Hematopoietic multipotent progenitor cell treated with erythropoietin and hydrocortisone succinate and interleukin-3 and kit ligand, for 4 days (in vitro differentiated cells): Measurements from ENCODE around the gene MS4A2.
"Not testable (repeated sequence)": the region's sequence is repeated elsewhere in the genome, so short reads cannot be mapped to it uniquely, and the experiment has no call there.

Source experiments
- DNase-seq: peaks from one replicate; pipeline ENCODE4 v3.0.0-alpha.2; 2015

Gene MS4A2

DNA sequence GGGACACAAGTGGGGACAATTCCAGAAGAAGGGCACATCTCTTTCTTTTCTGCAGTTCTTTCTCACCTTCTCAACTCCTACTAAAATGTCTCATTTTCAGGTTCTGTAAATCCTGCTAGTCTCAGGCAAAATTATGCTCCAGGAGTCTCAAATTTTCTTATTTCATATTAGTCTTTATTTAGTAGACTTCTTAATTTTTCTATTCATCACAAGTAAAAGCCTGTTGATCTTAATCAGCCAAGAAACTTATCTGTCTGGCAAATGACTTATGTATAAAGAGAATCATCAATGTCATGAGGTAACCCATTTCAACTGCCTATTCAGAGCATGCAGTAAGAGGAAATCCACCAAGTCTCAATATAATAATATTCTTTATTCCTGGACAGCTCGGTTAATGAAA is at the start of gene MS4A2:
MS4A2 (plus strand) TSS at position 301 of the 400 bp plus-strand sequence. CDS start 102 bp downstream, outside the sequence.
- DNase-seq: no peak

DNA sequence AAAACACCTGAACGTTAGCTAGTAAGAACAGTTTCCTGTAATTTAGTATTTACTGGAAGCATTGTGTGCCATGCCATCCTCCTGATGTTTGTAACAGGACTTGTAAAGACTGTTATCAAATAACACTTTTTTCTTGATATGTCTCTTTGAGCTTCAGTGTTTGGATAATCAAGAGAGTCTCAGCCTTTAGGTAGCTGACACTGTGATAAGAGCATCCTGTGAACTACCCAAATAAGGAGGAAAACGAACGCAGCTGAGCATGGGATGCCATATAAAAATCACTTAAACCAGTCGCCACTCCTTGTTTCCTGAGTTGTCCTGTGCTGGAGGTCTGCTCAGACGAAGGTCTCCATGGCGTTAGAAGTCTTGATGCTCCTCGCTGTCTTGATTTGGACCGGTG is 48.4 kb upstream of the MS4A2 start, which contains the start of gene OOSP2:
OOSP2 (plus strand) TSS at position 301 of the 400 bp plus-strand sequence; CDS start at position 352, 51 bp downstream.
- DNase-seq: no peak

DNA sequence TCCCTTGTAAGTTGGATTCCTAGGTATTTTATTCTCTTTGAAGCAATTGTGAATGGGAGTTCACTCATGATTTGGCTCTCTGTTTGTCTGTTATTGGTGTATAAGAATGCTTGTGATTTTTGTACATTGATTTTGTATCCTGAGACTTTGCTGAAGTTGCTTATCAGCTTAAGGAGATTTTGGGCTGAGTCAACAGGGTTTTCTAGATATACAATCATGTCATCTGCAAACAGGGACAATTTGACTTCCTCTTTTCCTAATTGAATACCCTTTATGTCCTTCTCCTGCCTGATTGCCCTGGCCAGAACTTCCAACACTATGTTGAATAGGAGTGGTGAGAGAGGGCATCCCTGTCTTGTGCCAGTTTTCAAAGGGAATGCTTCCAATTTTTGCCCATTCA is 38.0 kb upstream of the MS4A2 start:
- DNase-seq: not testable (repeated sequence)

DNA sequence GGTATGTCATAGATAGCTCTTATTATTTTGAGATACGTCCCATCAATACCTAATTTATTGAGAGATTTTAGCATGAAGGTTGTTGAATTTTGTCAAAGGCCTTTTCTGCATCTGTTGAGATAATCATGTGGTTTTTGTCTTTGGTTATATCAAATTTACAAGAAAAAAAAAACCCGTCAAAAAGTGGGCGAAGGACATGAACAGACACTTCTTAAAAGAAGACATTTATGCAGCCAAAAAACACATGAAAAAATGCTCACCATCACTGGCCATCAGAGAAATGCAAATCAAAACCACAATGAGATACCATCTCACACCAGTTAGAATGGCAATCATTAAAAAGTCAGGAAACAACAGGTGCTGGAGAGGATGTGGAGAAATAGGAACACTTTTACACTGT is 37.6 kb upstream of the MS4A2 start:
- DNase-seq: not testable (repeated sequence)

DNA sequence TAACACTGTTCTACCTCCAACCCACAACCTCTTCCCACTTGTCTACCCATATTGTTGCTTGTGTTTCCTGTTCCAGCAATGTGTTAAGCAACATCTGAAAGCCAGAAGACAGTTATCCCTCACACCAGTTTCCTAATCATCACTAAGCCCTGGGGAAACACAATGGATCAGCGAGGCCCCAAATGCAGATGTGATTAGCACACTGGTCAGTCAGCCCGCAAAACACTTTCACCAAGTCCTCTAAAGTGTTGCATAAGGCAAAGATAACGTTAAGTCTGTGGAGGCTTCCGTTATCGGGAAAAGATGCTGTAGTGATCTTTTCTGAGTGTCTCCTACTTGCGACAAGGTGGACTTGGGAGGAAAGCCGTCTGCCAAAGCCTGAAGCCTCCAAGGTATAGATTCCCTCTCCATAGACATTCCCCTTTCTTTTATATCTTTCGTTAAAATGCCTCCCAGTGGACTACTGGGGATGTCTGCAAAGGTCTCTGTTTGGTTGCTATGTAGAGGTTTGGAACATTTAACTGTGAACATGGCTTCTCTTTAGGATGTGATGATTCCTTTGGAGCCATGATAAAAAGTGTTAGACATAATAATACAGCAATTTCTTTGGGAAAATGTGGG is 32.0 kb upstream of the MS4A2 start, which contains the start of gene MS4A3:
MS4A3 (plus strand) TSS at position 317 of the 621 bp plus-strand sequence. CDS start 4,496 bp downstream, outside the sequence.
- DNase-seq: peak; percentile 83

DNA sequence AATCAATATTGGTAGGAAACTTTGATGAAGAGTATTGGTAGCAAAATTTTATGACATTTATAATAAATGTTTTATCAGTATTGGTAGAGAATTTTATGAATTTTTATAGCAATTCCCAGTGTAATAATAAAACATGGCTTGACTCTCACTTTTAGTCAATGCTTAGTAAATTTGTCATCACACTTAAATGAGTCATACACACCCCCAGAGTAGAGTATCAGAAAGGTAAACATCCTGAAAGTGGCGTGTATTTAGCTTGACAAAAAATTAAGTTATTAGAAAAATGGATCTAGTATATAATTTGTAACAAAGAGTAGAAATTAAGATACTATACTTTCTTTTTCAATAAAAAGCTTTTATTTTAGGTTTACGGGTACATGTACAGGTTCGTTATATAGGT is 29.4 kb upstream of the MS4A2 start:
- no peak for DNase-seq

DNA sequence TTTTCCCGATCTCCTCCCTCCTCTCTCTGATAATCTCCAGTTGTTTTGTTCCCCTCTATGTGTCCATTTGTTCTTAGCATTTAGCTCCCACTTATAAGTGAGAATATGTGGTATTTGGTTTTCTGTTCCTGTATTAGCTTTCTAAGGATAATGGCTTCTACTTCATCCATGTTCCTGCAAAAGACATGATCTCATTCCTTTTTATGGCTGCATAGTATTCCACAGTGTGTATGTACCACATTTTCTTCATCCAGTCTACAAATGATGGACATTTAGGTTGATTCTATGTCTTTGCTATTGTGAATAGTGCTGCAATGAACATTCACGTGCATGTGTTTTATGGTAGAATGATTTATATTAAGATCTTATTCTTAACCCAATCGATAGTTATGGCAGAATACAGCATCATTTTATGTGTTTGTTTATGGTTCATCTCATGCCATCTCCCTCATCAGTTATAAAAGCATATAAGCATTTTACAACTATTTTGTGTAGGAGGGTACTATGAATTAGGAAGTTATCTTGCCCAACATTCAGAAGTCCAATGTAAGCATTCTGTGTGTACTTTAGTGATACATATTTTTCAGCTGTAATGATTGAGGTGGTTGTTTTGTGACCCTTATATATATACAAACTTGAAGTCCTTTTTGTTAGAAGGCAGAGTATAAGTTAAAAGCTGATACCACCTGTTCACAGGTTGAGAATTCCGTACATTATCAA is 28.8 kb upstream of the MS4A2 start:
- no peak for DNase-seq

DNA sequence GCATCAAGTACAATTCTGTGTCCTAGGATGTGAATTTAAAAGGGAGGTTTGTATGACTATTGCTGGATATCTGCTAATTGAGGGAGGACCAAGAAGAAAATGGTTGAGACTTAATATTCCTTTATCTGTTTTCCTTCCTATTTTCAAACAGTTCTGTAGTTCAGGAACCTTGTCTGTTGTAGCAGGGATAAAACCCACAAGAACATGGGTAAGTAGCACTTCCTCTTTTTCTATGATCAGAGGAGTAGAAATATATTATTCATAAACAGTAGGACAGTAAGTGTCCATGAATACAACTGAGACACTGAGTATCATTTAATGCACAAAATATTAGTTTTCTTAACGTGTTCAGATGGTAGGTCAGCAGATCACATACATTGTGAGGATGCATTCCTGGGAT is 24.4 kb upstream of the MS4A2 start:
- peak; percentile 85 for DNase-seq

DNA sequence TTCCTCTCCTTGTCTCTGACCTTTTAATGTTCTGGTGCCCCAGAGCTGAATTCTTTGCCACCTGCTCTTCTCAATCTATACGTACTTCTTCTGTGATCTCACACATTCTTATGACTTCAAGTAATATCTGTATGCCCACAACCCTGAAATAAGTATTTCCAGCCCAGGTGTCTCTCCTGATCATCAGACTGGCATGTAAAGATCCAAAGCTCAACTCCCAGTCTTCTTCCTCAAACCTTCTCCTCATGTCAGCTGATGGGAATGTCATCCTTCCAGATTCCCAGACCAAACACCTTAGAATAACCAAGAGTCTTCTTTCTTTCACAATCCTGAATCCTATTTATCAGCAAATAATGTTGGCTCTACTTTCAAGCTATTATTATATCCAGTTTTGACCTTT is 22.7 kb upstream of the MS4A2 start:
- DNase-seq: no peak

DNA sequence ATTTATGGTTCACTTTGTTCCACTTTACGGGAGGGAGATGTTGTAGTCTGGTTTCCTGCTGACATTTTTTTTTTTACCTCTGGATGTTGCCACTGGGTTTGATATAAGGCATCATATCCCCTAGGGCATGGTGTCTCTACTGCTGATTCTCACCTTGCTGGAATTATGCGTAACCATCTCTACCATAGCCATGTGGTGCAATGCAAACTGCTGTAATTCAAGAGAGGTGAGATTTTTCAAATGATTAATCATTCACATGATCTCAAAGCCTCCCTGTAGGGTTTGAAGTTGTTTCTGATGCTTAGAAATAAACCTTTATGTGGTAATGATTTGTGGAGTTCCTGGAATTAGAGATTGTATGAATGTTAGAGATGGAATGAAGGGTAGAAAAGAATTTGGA is 19.0 kb upstream of the MS4A2 start:
- no peak for DNase-seq

DNA sequence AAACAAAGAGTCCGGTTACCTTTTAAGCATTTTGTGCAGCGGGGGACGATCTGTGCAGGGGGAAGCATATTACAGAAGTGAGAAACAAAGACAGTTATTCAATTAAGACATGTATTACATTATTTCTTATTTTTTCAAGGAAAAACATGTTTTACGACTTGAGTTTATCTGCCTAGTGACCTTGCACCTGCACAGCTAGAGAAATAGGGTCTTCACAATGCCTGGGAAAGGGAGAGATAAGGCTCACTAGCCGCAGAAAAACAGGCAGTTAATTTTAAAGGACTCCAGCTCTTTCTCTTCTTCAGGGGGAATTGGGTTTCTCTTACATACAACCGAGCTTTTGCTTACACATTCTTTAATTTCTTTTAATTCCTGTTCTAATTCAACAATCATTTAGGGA is 16.8 kb upstream of the MS4A2 start:
- DNase-seq: peak; percentile 25

DNA sequence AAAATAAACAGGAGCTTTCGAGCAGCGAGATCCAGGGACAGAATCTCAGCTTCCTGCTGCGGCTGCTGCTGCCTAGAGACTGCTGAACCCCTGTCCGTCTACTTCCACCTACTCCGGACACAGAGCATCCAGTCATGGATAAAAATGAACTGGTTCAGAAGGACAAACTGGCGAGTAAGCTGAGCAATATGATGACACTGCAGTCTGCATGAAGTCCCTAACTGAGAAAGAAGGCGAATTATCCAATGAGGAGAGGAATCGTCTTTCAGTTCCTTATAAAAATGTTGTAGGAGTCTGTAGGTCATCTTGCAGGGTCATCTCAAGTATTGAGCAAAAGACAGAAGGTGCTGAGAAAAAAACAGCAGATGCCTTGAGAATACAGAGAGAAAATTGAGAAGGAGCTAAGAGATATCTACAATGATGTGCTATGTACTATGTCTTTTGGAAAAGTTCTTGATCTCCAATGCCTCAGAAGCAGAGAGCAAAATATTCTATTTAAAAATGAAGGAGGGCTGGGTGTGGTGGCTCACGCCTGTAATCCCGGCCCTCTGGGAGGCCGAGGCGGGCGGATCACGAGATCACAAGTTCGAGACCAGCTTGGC is 11.1 kb upstream of the MS4A2 start:
- no peak for DNase-seq

DNA sequence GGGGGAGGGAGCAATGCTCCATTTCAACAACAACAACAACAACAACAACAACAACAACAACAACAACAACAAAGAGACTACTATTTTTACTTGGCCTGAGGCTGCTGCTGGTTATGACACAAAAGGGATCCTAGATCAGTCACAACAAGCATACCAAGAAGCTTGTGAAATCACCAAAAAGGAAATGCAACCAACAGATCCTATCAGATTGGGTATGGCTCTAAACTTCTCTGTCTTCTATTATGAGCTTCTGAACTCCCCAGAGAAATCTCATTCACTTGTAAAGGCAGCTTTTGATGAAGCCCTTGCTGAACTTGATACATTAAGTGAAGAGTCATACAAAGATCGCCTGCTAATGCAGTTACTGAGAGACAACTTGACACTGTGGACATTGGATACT is 10.5 kb upstream of the MS4A2 start:
- peak; percentile 68 for DNase-seq

DNA sequence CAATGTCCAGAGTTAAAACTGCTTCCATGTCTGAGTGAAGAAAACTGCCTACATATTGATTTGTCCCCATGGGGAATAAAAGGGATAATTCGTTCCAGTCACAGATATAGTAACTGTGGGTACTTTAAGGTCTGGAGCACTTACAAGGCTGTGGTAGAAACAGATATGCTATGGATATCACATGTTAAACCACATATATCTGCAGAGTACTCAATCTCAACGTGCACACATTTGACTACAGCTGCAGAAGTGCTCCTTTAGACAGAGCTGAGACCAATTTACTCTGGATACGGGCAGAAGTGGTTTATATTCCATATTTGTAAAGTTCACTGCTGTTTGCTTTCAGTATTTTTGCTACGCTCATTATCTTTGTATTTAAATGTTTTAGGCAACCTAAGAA is 9.7 kb upstream of the MS4A2 start:
- DNase-seq: peak; percentile 82

DNA sequence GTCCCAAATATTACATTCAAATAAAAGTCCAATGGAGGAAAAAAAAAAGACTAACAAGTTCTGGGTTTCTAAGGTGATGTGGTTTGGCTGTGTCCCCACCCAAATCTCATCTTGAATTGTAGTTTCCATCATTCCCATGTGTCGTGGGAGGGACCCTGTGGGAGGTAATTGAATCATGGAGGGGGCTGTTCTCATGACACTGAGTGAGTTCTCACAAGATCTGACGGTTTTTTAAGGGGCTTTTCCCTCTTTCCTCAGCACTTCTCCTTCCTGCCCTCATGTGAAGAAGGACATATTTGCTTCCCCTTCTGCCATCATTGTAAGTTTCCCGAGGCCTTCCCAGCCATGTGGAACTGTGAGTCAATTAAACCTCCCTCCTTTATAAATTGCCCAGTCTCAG is 7.9 kb upstream of the MS4A2 start:
- DNase-seq: no peak

DNA sequence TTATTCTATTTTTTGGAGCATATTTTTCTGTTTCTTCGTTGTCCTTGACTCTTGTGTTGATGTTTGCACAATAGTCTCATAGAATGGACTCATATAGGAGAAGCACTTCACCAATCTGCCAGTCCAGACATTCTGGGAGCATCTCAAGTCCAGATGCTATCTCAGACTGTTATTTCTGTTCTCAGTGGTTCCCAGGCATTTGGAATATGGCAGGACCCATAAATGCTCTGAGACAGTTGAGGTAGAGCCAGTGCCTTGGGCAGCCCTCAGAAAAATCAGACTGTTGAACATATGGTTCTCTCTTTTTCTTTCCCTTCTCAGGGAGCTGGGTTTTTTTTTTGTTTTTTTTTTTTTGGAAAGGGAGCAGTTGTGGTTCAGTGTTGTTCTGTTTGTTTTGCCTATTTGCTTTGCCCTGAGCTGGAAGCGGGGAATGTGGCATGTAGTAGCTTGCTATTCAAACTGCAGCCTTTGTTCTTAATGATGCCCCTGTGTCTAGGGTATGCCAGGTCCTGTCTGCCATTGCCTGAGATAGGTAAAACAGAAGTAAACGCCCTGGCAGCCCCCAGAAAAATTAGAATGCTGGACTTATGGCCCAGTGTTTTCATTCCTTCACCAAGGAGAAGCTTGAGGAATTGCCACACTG is 3.7 kb upstream of the MS4A2 start:
- no peak for DNase-seq

DNA sequence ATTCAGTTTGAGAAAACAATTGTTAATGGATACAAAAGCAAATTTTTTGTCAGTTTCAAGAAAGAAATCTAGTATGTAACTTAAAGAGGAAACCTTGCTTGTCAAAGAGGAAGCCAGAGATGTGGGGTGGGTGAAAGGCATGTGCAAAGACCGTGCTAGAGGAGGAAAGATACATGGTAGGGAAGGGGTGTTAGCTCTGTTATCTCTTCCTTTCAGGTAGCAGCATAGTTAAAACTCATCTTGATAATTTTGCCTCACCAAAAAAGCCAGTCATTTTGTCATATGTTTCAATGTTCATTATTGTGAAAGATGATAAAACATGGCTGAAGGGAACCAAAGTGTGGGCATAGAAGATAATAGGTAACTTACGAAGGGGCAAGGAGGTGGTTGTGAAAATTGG is 2.6 kb upstream of the MS4A2 start:
- DNase-seq: peak; percentile 61

DNA sequence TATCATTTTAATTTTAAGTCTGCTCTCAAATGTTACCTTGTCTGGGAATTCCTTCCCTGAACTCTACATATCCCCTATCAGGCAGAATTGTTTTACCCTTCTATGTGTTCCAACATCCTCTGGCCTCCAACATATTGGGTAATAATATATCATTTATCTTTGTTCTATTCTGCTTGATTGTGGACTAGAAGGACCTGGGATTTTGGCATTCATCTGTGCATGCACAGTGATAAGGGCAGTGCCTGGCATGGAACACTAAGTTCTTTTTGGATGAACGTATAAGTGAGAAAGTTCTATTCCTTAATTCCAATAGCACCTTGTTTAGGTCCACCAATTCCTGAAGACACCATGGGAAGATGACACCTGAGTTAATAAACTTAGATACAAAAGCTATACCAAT is 1.2 kb upstream of the MS4A2 start:
- no peak for DNase-seq

DNA sequence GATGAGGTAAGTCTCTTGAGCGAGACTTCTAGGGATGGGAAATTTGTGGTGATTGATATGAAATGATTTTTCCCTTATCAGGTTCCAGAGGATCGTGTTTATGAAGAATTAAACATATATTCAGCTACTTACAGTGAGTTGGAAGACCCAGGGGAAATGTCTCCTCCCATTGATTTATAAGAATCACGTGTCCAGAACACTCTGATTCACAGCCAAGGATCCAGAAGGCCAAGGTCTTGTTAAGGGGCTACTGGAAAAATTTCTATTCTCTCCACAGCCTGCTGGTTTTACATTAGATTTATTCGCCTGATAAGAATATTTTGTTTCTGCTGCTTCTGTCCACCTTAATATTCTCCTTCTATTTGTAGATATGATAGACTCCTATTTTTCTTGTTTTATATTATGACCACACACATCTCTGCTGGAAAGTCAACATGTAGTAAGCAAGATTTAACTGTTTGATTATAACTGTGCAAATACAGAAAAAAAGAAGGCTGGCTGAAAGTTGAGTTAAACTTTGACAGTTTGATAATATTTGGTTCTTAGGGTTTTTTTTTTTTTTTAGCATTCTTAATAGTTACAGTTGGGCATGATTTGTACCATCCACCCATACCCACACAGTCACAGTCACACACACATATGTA is 7.1 kb downstream of the MS4A2 start:
- no peak for DNase-seq

DNA sequence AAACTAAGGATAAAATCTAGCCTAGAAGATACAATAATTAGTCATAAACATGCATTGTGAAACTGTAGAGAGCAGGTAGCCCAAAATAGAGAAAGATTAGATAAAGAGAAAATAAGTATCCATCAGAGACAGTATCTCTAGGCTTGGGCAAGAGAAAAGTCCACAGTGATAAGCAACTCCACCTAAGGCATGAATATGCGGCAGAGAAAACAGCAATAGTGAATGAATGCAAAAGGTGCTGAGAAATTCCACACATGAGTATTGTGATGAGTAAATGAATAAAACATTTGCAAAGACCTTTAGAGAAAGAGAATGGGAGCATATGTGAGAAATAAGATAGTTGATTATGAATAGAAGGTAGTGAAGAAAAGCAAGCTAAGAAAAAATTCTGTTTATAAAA is 8.7 kb downstream of the MS4A2 start:
- no peak for DNase-seq

DNA sequence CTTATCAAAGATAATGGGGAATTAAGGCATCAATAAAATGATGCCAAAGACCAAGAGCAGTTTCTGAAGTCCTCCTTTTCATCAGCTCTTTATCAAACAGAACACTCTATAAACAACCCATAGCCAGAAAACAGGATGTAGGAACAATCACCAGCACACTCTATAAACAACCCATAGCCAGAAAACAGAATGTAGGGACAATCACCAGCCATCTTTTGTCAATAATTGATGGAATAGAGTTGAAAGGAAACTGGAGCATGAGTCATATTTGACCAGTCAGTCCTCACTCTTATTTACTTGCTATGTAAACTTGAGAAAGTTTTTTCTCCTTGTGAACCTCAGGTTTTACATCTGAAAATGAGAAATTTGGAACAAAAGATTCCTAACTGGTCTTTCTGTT is 10.0 kb downstream of the MS4A2 start:
- DNase-seq: no peak

DNA sequence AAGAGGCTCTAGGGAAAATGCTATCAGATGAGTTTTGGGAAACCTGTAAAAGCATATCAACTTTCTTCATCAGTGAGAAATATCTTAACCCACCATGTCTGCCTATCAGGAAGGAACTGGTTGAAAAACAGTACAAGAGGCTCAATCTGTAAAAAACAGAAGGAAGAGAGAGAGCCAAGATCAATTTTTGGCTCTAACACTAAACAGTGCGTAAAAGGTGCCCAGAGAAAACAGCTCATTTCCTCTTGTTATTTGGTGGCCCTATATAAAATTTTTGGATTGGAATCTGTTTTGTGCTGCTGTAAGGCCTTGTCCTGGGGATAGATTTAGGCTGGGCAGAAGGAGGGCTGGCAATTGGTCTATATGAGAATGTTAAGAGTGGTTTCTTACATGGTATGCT is 12.1 kb downstream of the MS4A2 start:
- no peak for DNase-seq

DNA sequence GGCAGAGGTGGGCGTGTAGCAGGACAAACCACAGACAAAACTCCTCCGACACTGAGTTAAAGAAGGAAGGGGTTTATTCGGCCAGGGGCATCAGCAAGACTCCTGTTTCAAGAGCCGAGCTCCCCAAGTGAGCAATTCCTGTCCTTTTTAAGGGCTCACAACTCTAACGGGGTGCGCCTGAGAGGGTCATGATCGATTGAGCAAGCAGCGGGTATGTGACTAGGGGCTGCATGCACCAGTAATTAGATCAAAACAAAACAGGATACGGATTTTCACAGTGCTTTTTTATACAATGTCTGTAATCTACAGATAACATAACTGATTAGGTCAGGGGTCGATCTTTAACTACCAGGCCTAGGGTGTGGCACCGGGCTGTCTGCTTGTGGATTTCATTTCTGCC is 12.9 kb downstream of the MS4A2 start:
- DNase-seq: not testable (repeated sequence)
